LNCaP clone FGC (cell line): ENCODE measurements around the gene GAREM1.
A peak's percentile ranks its signal among the peaks of the same experiment; 100 is the strongest.

Source experiments
- DNase-seq: peaks from one replicate; pipeline ENCODE4 v3.0.0-alpha.2; 2011; ENCODE audit warnings: low read depth
- H3K4me3 ChIP-seq: 2 replicates; pipeline ENCODE4 v1.5.1; 2011; ENCODE audit warnings: mild to moderate bottlenecking, low read depth, low read length, control low read depth
- CTCF ChIP-seq: IDR thresholded peaks from 2 replicates; pipeline ENCODE4 v1.5.1; 2012; ENCODE audit warnings: mild to moderate bottlenecking; ENCODE audit not compliant: control insufficient read depth, insufficient read depth; ENCODE audit errors: extremely low read depth

Gene GAREM1

GRCh38 chr18:32460171-32460731 lies 10.4 kb downstream of the GAREM1 start:
- DNase-seq = no peak
- TF ChIP-seq CTCF = no peak
- no peak overlapping the region for H3K4me3 ChIP-seq

GRCh38 chr18:32459361-32460101 lies 11.2 kb downstream of the GAREM1 start:
- DNase-seq = no peak
- TF ChIP-seq CTCF = no peak
- no peak overlapping the region for H3K4me3 ChIP-seq

- no peak for DNase-seq
- no peak for TF ChIP-seq CTCF
- H3K4me3 ChIP-seq = no peak overlapping the region
These were observed 15.3 kb downstream of the GAREM1 start for GRCh38 chr18:32455361-32455760.

- no peak for TF ChIP-seq CTCF
- no peak overlapping the region for H3K4me3 ChIP-seq
- DNase-seq = peak; percentile 51
These were observed 16.1 kb downstream of the GAREM1 start for GRCh38 chr18:32454593-32454992.

GRCh38 chr18:32450874-32451273 lies 19.8 kb downstream of the GAREM1 start:
- DNase-seq = no peak
- TF ChIP-seq CTCF = no peak

GRCh38 chr18:32450026-32450691 lies 20.5 kb downstream of the GAREM1 start:
- TF ChIP-seq CTCF = no peak
- H3K4me3 ChIP-seq = no peak overlapping the region
- no peak for DNase-seq

More at GRCh38 chr18:32450874-32451273, 19.8 kb downstream of the GAREM1 start:
- H3K4me3 ChIP-seq = no peak overlapping the region

- no peak for TF ChIP-seq CTCF
- H3K4me3 ChIP-seq = no peak overlapping the region
- no peak for DNase-seq
These were observed 23.9 kb downstream of the GAREM1 start for GRCh38 chr18:32446780-32447179.
